HepG2 (cell line): ENCODE measurements around the gene TMEM184B. TPM values are rescaled to one million over a fixed set of nuclear protein-coding genes. Genes with fewer than 3 reads are reported as not detected.

Source experiments
- HNF4A ChIP-seq: sonication (generic); formaldehyde crosslinking; IDR thresholded peaks from 2 replicates; pipeline ENCODE4 v1.4.0; 2020; ENCODE audit warnings: missing genetic modification reagents
- KAT2B ChIP-seq: fragments of 150-350 bp; IDR thresholded peaks from 2 replicates; pipeline ENCODE4 v1.6.1; 2014; ENCODE audit warnings: low read depth, low read length, borderline replicate concordance
- MXD1 ChIP-seq: sonication (generic); formaldehyde crosslinking; IDR thresholded peaks from 2 replicates; pipeline ENCODE4 v1.4.0; 2020; ENCODE audit warnings: mild to moderate bottlenecking, missing genetic modification reagents
- PATZ1 ChIP-seq: sonication (generic); formaldehyde crosslinking; IDR thresholded peaks from 2 replicates; pipeline ENCODE4 v1.4.0; 2020; ENCODE audit warnings: missing genetic modification reagents
- RARA ChIP-seq: IDR thresholded peaks from 2 replicates; pipeline ENCODE4 v1.6.1; 2016; ENCODE audit warnings: missing genetic modification reagents, missing compliant biosample characterization
- REST ChIP-seq, 2 experiments: IDR thresholded peaks; 2 replicates each; pipeline ENCODE4 v1.6.1; 2011 to 2012; ENCODE audit warnings: low read length in 2 of 2, borderline replicate concordance in 1 of 2, low read depth in 1 of 2, mild to moderate bottlenecking in 1 of 2, moderate library complexity in 1 of 2
- TCF7 ChIP-seq: sonication (generic); IDR thresholded peaks from 2 replicates; pipeline ENCODE4 v1.6.1; 2016; ENCODE audit warnings: antibody characterized with exemption, low read depth
- TFAP4 ChIP-seq: sonication (generic); IDR thresholded peaks from 2 replicates; pipeline ENCODE4 v1.6.1; 2016; ENCODE audit warnings: low read depth, borderline replicate concordance
- ZBTB25 ChIP-seq: IDR thresholded peaks from 2 replicates; pipeline ENCODE4 v1.6.1; 2018; ENCODE audit warnings: missing genetic modification reagents
- ZNF274 ChIP-seq: sonication (generic); formaldehyde crosslinking; IDR thresholded peaks from 2 replicates; pipeline ENCODE4 v1.5.1; 2020; ENCODE audit warnings: mild to moderate bottlenecking, missing genetic modification reagents
- ZNF543 ChIP-seq: sonication (generic); formaldehyde crosslinking; IDR thresholded peaks from 2 replicates; pipeline ENCODE4 v1.4.0; 2020; ENCODE audit warnings: mild to moderate bottlenecking, missing genetic modification reagents
- ZNF567 ChIP-seq: sonication (generic); formaldehyde crosslinking; IDR thresholded peaks from 2 replicates; pipeline ENCODE4 v1.8.1; 2023; ENCODE audit warnings: mild to moderate bottlenecking, missing genetic modification reagents, borderline replicate concordance
- ZNF790 ChIP-seq: sonication (generic); formaldehyde crosslinking; IDR thresholded peaks from 2 replicates; pipeline ENCODE4 v1.8.0; 2022; ENCODE audit warnings: missing genetic modification reagents, mild to moderate bottlenecking, borderline replicate concordance
- ZNF883 ChIP-seq: sonication (generic); formaldehyde crosslinking; IDR thresholded peaks from 2 replicates; pipeline ENCODE4 v1.5.1; 2020; ENCODE audit warnings: mild to moderate bottlenecking, missing genetic modification reagents; ENCODE audit errors: not compliant biosample characterization
- polyA plus RNA-seq, 8 experiments: library from polyadenylated mRNA; depleted of rRNA in 3 of 8; stranded (reverse) in 7 of 8; unstranded in 1 of 8; fragments of >200 nt; fragmentation: Illumina TruSeq in 4 of 8; extraction: Trizol in 4 of 8; gene quantifications; 2 replicates each; pipeline versions ENCODE4 v1.2.1 to v1.2.3, GENCODE V29; 2011 to 2016; ENCODE audit warnings: low read depth in 4 of 8, missing spikeins in 1 of 8, mixed read lengths in 1 of 8; ENCODE audit not compliant: insufficient read depth in 1 of 8
- total RNA-seq, 5 experiments: library from RNA; depleted of rRNA; stranded (reverse); fragments of >200 nt; fragmentation: Illumina TruSeq; extraction: Trizol; gene quantifications; 2 replicates each; pipeline ENCODE4 v1.2.3, GENCODE V29; 2016; ENCODE audit warnings: low read depth in 1 of 5
- TF ChIP-seq, protein P1 (sequence below): sonication (generic); formaldehyde crosslinking; IDR thresholded peaks from 2 replicates; pipeline ENCODE4 v1.9.0; 2021; ENCODE audit warnings: missing genetic modification reagents, borderline replicate concordance

Gene TMEM184B
- total and polyA plus RNA-seq, 2 of the 13 experiments (the other 11 are each of a cell fraction or from before 2014, with no cell fraction given) = 15.9 to 16.0 TPM

GRCh38 chr22:38177926-38178604 is 94.7 kb downstream of the TMEM184B start (continued):
- no peak; the same call in 1 of the 2 replicates for TF ChIP-seq PATZ1 (CRISPR knock-in tag)
- no peak for TF ChIP-seq ZNF790 (CRISPR knock-in tag)
- 0 out of 2 replicates have a peak, but pooled peaks have one; percentile 37 for TF ChIP-seq MXD1
- TF ChIP-seq ZBTB25 = peak; percentile 76; the same call in 1 of the 2 replicates
- peak; percentile 81; the same call in 1 of the 2 replicates for TF ChIP-seq TFAP4
- no peak for TF ChIP-seq KAT2B
- peak; percentile 64 for TF ChIP-seq TCF7
- TF ChIP-seq ZNF883 = no peak
- TF ChIP-seq ZNF543 (CRISPR knock-in tag) = 0 out of 2 replicates have a peak, but pooled peaks have one; percentile 42
- TF ChIP-seq, protein P1, sequence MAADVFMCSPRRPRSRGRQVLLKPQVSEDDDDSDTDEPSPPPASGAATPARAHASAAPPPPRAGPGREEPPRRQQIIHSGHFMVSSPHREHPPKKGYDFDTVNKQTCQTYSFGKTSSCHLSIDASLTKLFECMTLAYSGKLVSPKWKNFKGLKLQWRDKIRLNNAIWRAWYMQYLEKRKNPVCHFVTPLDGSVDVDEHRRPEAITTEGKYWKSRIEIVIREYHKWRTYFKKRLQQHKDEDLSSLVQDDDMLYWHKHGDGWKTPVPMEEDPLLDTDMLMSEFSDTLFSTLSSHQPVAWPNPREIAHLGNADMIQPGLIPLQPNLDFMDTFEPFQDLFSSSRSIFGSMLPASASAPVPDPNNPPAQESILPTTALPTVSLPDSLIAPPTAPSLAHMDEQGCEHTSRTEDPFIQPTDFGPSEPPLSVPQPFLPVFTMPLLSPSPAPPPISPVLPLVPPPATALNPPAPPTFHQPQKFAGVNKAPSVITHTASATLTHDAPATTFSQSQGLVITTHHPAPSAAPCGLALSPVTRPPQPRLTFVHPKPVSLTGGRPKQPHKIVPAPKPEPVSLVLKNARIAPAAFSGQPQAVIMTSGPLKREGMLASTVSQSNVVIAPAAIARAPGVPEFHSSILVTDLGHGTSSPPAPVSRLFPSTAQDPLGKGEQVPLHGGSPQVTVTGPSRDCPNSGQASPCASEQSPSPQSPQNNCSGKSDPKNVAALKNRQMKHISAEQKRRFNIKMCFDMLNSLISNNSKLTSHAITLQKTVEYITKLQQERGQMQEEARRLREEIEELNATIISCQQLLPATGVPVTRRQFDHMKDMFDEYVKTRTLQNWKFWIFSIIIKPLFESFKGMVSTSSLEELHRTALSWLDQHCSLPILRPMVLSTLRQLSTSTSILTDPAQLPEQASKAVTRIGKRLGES (CRISPR knock-in tag) = no peak
- peak; percentile 87 for TF ChIP-seq RARA (CRISPR knock-in tag)
- TF ChIP-seq REST (IDR thresholded peaks at IDR 0.05; ENCODE audit: borderline replicate concordance in 1 of 2, low read depth in 1 of 2, low read length in 2 of 2) = no peak
- TF ChIP-seq ZNF274 = no peak
- TF ChIP-seq HNF4A (CRISPR knock-in tag) = peak; percentile 78
- TF ChIP-seq ZNF567 = no peak
